Ramos (cell line): ENCODE results near the gene PIGU.

Experiments
- in situ Hi-C: fragments of 300-500 bp; cut with MboI; formaldehyde crosslinking; loops from one replicate; pipeline ENCODE4 v1.14.3; 2022; ENCODE audit warnings: low sequenced_read_pairs; ENCODE audit not compliant: unreplicated experiment

The PIGU gene

DNA sequence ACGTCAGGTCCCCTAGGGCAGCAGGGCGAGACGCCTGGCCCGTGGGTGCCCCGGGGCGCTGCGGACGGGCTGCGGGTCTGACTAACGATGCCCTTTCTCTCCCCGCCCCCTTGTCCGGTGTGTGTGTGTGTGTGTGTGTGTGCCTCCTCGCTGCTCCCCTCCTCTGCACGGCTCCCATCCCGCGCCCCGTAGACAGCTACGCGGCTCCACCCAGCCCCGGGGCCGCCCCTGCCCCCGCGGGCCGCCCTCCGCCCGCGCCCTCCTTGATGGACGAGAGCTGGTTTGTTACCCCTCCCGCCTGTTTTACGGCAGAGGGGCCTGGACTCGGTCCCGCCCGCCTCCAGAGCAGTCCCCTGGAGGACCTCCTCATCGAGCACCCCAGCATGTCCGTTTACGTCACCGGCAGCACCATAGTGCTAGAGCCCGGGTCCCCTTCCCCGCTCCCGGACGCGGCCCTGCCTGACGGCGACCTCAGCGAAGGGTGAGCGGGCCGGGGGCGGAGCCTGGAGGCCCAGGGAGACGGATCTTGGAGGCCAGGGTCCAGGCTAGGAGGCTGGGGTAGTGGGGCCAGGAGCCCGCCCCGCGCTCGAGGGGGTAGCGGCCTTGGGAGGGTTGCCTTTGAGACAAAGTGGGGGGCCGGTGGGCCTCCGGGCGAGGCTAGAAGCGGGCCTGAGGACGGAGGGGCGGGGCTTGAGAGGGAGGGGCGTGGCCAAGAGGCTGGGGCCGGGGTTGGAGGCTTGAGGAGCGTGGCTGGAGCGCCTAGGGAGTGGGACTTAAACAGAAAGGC is 32.3 kb upstream of the PIGU start:
- in situ Hi-C loops = loop anchor here (25.0 kb wide), 1 partner anchor 172 kb away; no protein-coding TSS in a partner anchor

DNA sequence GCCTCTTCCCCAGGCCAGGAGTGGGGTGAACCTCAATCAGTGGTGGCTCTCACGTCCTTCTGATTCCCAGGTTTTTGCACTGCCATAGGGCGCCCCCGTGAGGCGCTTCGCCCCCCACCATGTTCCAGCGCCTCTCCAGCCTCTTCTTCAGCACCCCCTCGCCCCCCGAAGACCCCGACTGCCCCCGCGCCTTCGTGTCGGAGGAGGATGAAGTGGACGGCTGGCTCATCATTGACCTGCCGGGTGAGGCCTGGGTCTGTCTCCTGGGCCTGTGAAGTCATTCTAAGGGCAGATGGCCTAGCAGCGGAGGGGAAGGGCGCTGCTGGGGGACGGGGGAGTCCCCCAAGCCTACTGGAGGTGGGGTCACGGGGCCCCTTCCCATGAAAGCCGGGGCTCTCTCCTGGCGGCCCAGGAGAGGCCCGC is 31.7 kb upstream of the PIGU start:
- in situ Hi-C loops = loop anchor here (25.0 kb wide), 1 partner anchor 171 kb away; no protein-coding TSS in a partner anchor

GRCh38 chr20:34706912-34707784 is 30.3 kb upstream of the PIGU start:
- in situ Hi-C loops = loop anchor here (25.0 kb wide), 1 partner anchor 170 kb away; no protein-coding TSS in a partner anchor

- in situ Hi-C loops = loop anchor here (25.0 kb wide), 1 partner anchor 169 kb away; no protein-coding TSS in a partner anchor
Measured at GRCh38 chr20:34706302-34706875, 29.5 kb upstream of the PIGU start.

- in situ Hi-C loops = loop anchor here (25.0 kb wide), 1 partner anchor 168 kb away; no protein-coding TSS in a partner anchor
Measured at GRCh38 chr20:34705397-34706301, 28.8 kb upstream of the PIGU start.

- in situ Hi-C loops = loop anchor here (25.0 kb wide), 1 partner anchor 168 kb away; no protein-coding TSS in a partner anchor
Measured at GRCh38 chr20:34705008-34705396, 28.1 kb upstream of the PIGU start.

DNA sequence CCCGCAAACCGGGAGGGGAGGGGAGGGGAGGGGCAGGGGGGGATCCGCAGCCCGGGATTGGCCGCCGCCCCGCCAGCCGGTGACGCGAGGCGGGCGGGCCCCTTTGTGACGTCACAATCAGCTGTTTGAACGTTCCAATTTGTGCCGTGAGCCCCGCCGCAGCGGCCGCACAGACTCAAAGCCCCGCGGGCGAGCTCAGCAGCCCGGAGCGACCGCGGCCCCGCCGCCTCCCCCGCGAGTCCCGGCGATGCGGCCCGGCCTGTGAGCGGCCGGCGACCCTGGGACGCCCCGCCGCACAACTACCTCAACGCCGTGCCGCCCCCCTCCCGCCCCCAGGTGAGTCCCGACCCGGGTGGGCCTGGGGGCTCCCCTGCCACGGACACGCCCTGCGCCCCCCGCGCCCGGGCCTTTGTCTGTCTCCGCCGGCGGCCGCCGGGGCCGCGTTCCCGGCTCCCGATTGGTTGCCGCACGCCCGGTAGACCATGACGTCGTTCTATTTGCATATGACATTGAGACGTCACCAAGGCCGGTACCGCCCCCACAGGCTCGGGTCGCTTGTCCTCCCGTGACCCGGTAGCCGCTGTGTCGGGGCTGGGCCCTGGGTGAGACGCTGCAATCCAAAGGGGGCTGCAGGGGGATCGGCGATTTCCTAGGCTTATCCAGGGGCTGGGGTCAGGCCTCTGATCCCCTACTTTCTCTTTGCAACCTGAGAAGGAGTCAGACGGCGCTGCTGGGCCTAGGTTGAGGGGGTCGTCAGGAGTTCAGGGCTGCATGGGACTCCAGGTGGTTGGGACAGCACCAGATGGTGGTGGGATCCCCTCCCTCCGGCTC is 27.5 kb upstream of the PIGU start, which contains the start of gene TP53INP2:
TSS of gene TP53INP2 (plus strand) at position 168 of the 831 bp plus-strand sequence. CDS start 4,396 bp downstream, outside the sequence.
- in situ Hi-C loops = loop anchor here (25.0 kb wide), 1 partner anchor 167 kb away; no protein-coding TSS in a partner anchor

DNA sequence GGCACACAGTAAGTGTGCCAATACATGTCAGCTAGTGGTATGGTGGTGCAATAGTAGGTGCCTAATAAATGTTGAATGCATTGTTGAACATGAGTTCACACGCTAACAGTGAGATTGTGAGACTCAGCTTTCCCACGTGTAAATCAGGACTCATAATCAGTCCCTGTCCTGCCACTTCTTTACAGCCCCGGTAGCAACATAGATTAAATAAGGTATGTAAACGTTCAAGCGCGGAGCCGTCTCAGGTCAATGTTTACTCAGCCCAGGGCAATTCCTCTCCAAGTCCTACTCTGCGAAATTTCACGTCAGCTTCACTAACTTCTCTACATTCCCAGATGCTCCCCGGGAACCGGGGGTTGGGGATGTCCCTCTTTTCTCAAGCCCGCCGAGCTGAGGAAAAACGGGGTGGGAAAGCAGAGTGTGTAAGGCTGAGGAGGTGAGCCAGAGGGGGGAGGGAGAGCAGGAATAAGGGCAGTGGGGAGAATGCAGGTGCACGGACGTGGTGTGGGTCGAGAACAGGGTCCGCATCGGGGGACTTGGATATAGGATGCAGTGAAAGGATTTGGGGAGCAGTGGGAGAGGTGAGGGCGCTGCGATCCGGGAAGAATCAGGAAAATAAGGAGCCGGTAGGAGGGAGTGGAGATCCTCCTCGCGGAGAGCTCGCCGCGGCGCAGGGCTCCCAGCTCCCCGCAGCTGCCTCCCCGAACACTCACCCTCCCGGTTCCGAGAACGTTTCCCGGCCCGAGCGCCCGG is 26.7 kb upstream of the PIGU start:
- in situ Hi-C loops = loop anchor here (25.0 kb wide), 1 partner anchor 166 kb away; no protein-coding TSS in a partner anchor

GRCh38 chr20:34703061-34703423 is 26.1 kb upstream of the PIGU start:
- in situ Hi-C loops = loop anchor here (25.0 kb wide), 1 partner anchor 166 kb away; no protein-coding TSS in a partner anchor

DNA sequence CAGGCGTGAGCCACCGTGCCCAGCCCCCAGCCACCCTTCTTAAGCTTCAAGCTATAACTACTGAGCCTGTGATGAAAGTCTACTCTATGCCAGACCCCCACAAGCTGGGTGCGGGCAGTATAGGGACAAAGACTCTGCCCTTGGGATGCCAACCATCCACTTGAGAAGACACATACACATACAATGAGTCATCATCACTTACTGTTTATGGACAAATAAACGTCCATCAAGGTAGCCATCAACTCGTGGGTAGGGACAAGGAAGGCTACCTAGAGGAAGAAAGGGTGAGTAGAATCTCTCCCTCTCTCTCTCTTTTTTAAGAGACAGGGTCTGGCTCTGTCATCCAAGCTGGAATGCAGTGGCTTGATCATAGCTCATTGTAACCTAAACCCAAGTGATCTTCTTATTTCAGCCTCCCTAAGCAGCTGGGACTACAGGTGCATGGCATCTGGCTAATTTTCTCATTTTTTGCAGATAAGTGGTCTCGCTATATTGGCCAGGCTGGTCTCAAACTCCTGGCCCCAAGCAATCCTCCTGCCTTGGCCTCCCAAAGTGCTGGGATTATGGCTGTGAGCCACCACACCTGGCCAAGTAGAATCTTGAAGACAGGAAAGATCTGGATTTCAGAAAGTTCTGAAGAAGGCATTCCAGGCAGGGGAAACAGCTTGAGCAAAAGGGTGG is 24.7 kb upstream of the PIGU start:
- in situ Hi-C loops = loop anchor here (25.0 kb wide), 1 partner anchor 164 kb away; no protein-coding TSS in a partner anchor

GRCh38 chr20:34693414-34693813 is 16.5 kb upstream of the PIGU start:
- in situ Hi-C loops = no loop called here

DNA sequence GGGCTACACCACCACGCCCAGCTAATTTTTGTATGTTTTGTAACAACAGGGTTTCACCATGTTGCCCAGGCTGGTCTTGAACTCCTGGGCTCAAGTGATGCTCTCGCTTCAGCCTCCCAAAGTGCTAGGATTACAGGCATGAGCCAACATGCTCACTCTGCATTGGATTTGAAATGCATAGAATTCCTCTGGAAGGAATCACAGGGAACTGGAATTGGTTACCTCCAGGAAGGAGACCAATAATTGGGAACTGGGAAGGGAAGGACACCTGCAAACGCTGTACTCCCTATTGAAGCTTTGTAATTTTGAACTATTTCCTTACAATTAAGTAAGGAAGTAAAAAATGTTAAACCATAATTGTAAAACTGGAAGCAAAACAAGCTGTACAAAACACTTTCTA is 14.9 kb upstream of the PIGU start:
- in situ Hi-C loops = no loop called here

- in situ Hi-C loops = no loop called here
Measured at GRCh38 chr20:34689486-34689885, 12.6 kb upstream of the PIGU start.

DNA sequence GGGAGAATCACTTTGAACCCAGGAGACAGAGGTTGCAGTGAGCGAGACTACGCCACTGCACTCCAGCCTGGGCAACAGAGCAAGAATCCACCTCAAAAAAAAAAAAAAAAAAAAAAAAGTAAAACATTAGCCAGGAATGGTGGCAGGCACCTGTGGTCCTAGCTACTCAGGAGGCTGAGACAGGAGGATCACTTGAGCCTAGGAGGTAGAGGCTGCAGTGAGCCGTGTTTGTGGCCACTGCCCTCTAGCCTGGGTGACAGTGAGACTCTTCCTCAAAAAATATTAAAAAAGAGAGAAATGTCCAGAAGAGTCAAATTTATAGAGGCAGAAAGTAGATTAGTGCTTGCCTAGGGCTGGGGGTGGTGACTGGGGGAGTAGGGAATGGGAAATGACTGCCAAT is 6.8 kb upstream of the PIGU start:
- in situ Hi-C loops = no loop called here

- in situ Hi-C loops = no loop called here
Measured at GRCh38 chr20:34680586-34681175, 3.8 kb upstream of the PIGU start.

DNA sequence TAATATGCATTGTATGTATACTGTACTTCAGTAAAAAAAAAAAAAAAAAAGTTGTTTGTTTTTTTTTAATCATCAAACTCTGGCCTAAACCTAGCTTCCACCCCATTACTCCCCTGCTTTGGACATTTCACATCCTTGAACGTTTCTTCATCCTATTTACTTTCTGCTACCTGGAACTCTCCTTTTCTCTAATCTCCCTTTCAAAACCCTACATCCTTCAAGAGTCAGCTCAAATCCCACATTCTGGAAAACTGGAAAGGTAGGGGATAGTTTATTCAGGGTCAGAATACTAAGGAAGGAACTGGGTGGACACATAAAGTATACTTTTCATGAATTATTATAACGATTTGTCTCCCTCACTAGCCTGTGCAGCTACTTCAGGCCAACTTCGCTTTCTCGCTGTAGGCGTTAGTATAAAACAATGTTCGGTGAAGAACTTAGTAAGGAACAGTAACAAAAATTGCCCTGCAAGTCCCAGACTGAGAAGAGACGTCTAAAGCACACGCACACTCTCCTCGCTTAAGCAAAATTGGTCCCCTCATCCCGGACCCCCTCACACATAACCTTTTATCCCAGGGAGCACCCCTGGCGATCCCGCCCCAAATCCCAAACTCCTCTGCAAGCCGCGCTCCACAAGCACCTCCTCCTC is 775 bp downstream of the PIGU start:
- in situ Hi-C loops = no loop called here
